CD4-positive, alpha-beta T cell (primary cell): Measurements from ENCODE around the gene ZNF581. TPM values are rescaled to one million over a fixed set of nuclear protein-coding genes. Genes with fewer than 3 reads are reported as not detected.

Experiments
- ATAC-seq: fragments of 200-7000 bp; cut with Tn5 transposase; one replicate; pipeline ENCODE4 v1.10.0; 2022; ENCODE audit warnings: mild to moderate bottlenecking; ENCODE audit not compliant: poor library complexity
- CTCF ChIA-PET: fragments of 350-600 bp; sonication (Branson Sonifier 250); formaldehyde crosslinking; loops from one replicate; lab custom pipeline; 2021; ENCODE audit warnings: antibody characterized with exemption, inconsistent platforms; lab: Charles Lee
- POLR2A ChIA-PET: fragments of 350-600 bp; sonication (Branson Sonifier 250); formaldehyde crosslinking; loops from one replicate; lab custom pipeline; 2021; ENCODE audit warnings: antibody characterized with exemption, inconsistent platforms; lab: Charles Lee
- DNase-seq, 14 experiments: peaks; one replicate each; pipeline ENCODE4 v3.0.0-alpha.2; 2013 to 2020; ENCODE audit warnings: mixed read lengths in 2 of 14
- H3K27ac ChIP-seq, 2 donors: one replicate each; pipeline versions ENCODE4 v1.5.1 to v1.7.0; 2013; ENCODE audit warnings: low read length in 2 of 2, low read depth in 1 of 2, mild to moderate bottlenecking in 1 of 2
- H3K27me3 ChIP-seq, 2 experiments: 1 replicate in 1 of 2; 2 replicates in 1 of 2; pipeline versions ENCODE4 v1.6.1 to v1.7.0; 2013; ENCODE audit warnings: low read length in 2 of 2, control low read depth in 1 of 2, mild to moderate bottlenecking in 1 of 2, moderate library complexity in 1 of 2; ENCODE audit not compliant: insufficient read depth in 2 of 2, control insufficient read depth in 1 of 2
- H3K36me3 ChIP-seq: one replicate; pipeline ENCODE4 v1.6.1; 2013; ENCODE audit warnings: low read length, control low read depth; ENCODE audit not compliant: insufficient read depth
- H3K4me1 ChIP-seq: one replicate; pipeline ENCODE4 v1.6.1; 2013; ENCODE audit warnings: low read length, control low read depth; ENCODE audit not compliant: insufficient read depth
- H3K4me3 ChIP-seq: one replicate; pipeline ENCODE4 v1.5.1; 2013; ENCODE audit warnings: mild to moderate bottlenecking, low read length, moderate library complexity
- H3K9me3 ChIP-seq, 2 experiments: 1 replicate in 1 of 2; 2 replicates in 1 of 2; pipeline versions ENCODE4 v1.6.1 to v1.7.0; 2013; ENCODE audit warnings: low read length in 2 of 2, mild to moderate bottlenecking in 2 of 2, control low read depth in 1 of 2, moderate library complexity in 1 of 2; ENCODE audit not compliant: control insufficient read depth in 1 of 2, insufficient read depth in 1 of 2
- H3K27ac Mint-ChIP-seq: one replicate; pipeline ENCODE4 v1.8.0; 2020; ENCODE audit warnings: mixed read lengths
- H3K27me3 Mint-ChIP-seq: one replicate; pipeline ENCODE4 v1.8.0; 2021; ENCODE audit warnings: mixed read lengths
- H3K36me3 Mint-ChIP-seq: one replicate; pipeline ENCODE4 v1.8.0; 2021; ENCODE audit warnings: low read depth, mixed read lengths
- H3K4me1 Mint-ChIP-seq: one replicate; pipeline ENCODE4 v1.8.0; 2021; ENCODE audit warnings: low read depth, mixed read lengths
- H3K4me3 Mint-ChIP-seq: one replicate; pipeline ENCODE4 v1.8.0; 2020; ENCODE audit warnings: mild to moderate bottlenecking, mixed read lengths
- H3K9me3 Mint-ChIP-seq: one replicate; pipeline ENCODE4 v1.8.0; 2020; ENCODE audit warnings: mixed read lengths
- intact Hi-C, 2 experiments: fragments of 100-400 bp; cut with DNase I in 1 of 2; cut with micrococcal nuclease in 1 of 2; formaldehyde crosslinking; loops; one replicate each; pipeline versions ENCODE4 v1.15.1 to v1.9.0; 2023 to 2025; cut with DNase I, micrococcal nuclease
- total RNA-seq, 174 experiments: library from RNA in 2 of 174; stranded (reverse) in 2 of 174; gene quantifications; one replicate each; pipeline ENCODE4 v1.2.3 and lab custom pipeline; 2021 to 2026
- TF ChIP-seq, protein P1 (sequence below): fragments of 200-600 bp; IDR thresholded peaks from one replicate; pipeline ENCODE4 v1.8.0; 2022; ENCODE audit warnings: antibody characterized with exemption, mild to moderate bottlenecking

ZNF581 gene
- total RNA-seq, 2 experiments from 2014 or later, result 23.1 to 24.7 TPM

DNA sequence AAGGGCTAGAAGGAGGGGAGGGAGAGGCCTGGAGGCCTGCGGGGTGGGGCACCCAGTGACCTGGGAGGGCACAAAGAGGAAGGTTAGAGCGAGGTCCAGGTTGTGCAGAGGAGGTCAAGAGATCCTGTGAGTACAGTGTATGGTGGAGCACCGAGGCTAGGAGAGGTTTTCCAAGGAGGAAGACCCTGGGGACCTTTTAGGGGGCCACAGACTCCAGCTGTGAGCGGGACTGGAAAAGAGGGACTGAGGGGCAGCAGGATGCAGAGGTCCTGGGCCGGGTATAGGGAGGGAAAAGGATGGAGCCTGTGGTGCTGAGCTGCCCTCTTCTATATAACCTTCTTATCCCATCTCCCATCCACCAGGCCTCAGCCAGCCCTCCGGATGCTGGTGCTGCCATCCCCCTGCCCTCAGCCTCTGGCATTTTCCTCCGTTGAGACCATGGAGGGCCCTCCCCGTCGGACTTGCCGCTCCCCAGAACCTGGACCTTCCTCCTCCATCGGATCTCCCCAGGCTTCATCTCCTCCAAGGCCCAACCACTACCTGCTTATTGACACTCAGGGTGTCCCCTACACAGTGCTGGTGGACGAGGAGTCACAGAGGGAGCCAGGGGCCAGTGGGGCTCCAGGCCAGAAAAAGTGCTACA lies 863 bp downstream of the ZNF581 start:
- peak overlapping the region; percentile 88 for H3K27ac Mint-ChIP-seq

GRCh38 chr19:55644842-55645511 lies 1.5 kb downstream of the ZNF581 start:
- H3K27ac Mint-ChIP-seq, result peak overlapping the region; percentile 36
- ATAC-seq (no peak), DNase-seq (no peak)
- peaks cover 16% of the 10 kb centered on the region for H3K36me3 Mint-ChIP-seq
- TF ChIP-seq, protein P1, sequence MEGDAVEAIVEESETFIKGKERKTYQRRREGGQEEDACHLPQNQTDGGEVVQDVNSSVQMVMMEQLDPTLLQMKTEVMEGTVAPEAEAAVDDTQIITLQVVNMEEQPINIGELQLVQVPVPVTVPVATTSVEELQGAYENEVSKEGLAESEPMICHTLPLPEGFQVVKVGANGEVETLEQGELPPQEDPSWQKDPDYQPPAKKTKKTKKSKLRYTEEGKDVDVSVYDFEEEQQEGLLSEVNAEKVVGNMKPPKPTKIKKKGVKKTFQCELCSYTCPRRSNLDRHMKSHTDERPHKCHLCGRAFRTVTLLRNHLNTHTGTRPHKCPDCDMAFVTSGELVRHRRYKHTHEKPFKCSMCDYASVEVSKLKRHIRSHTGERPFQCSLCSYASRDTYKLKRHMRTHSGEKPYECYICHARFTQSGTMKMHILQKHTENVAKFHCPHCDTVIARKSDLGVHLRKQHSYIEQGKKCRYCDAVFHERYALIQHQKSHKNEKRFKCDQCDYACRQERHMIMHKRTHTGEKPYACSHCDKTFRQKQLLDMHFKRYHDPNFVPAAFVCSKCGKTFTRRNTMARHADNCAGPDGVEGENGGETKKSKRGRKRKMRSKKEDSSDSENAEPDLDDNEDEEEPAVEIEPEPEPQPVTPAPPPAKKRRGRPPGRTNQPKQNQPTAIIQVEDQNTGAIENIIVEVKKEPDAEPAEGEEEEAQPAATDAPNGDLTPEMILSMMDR, result no peak
- Histone ChIP-seq H3K36me3 (peaks cover 12% of the 10 kb centered on the region), H3K27me3 (no peaks in the 10 kb centered on the region), H3K4me3 (no peak overlapping the region), H3K27ac (no peak overlapping the region), H3K9me3 (peaks cover 0 to 5% of the 10 kb centered on the region in 2 experiments), H3K4me1 (peaks cover 75% of the 10 kb centered on the region)
- ChIA-PET CTCF (no interaction called here), POLR2A (interaction anchor here (0.6 to 3.0 kb wide), 3 partner anchors 9 to 1486 kb away, joined by 4 to 24 read pairs (median 10); partner anchors contain the start of genes U2AF2 and ZNF784)
- no peaks in the 10 kb centered on the region for H3K9me3 Mint-ChIP-seq
- H3K27me3 Mint-ChIP-seq, result no peaks in the 10 kb centered on the region
- intact Hi-C loops, result loop anchor here (5.0 kb wide), 3 partner anchors 37 to 258 kb away; partner anchors contain the start of genes FIZ1 (in 1 of the 2) and RPL28 (in 1 of the 2)
- peak overlapping the region; percentile 89 for H3K4me3 Mint-ChIP-seq
- peaks cover 53% of the 10 kb centered on the region for H3K4me1 Mint-ChIP-seq

More for the DNA sequence above, 863 bp downstream of the ZNF581 start:
- no peak for DNase-seq
- no peak for ATAC-seq
- ChIA-PET CTCF (no interaction called here), POLR2A (interaction anchor here (1.5 to 3.0 kb wide), 4 partner anchors 8 to 38 kb away, joined by 3 to 24 read pairs (median 12); partner anchors contain the start of genes U2AF2, ZNF784 and ZNF865)
- H3K4me3 Mint-ChIP-seq, result peak overlapping the region; percentile 89
- Histone ChIP-seq H3K27ac (peak overlapping the region; percentile 71 to 78), H3K9me3 (peaks cover 0 to 5% of the 10 kb centered on the region in 2 experiments), H3K27me3 (no peaks in the 10 kb centered on the region), H3K4me3 (peak overlapping the region; percentile 78), H3K36me3 (peaks cover 12% of the 10 kb centered on the region), H3K4me1 (peaks cover 78% of the 10 kb centered on the region)
- no peaks in the 10 kb centered on the region for H3K9me3 Mint-ChIP-seq
- TF ChIP-seq, protein P1, result no peak
- peaks cover 50% of the 10 kb centered on the region for H3K4me1 Mint-ChIP-seq
- no peaks in the 10 kb centered on the region for H3K27me3 Mint-ChIP-seq
- H3K36me3 Mint-ChIP-seq, result peaks cover 16% of the 10 kb centered on the region
- intact Hi-C loops, result loop anchor here in 1 of 2 experiments (5.0 kb wide), 2 partner anchors 47 to 257 kb away; partner anchors contain the start of genes FIZ1 and RPL28

- ChIA-PET CTCF (interaction anchor here (0.6 kb wide), 1 partner anchor 12 kb away, joined by 3 read pairs; no protein-coding TSS in a partner anchor), POLR2A (interaction anchor here (0.6 to 2.0 kb wide), 4 partner anchors 9 to 1487 kb away, joined by 3 to 10 read pairs (median 4); partner anchors contain the start of genes U2AF2 and ZNF524)
- Histone ChIP-seq H3K4me1 (peaks cover 70% of the 10 kb centered on the region), H3K9me3 (peaks cover 0 to under 1% of the 10 kb centered on the region in 2 experiments), H3K36me3 (peaks cover 12% of the 10 kb centered on the region), H3K27ac (no peak overlapping the region), H3K4me3 (no peak overlapping the region), H3K27me3 (no peaks in the 10 kb centered on the region)
- Mint-ChIP-seq H3K4me1 (peaks cover 53% of the 10 kb centered on the region), H3K36me3 (peaks cover 16% of the 10 kb centered on the region), H3K27me3 (no peaks in the 10 kb centered on the region), H3K4me3 (peak overlapping the region; percentile 82), H3K27ac (peak overlapping the region; percentile 36), H3K9me3 (no peaks in the 10 kb centered on the region)
- DNase-seq (no peak), ATAC-seq (no peak)
- TF ChIP-seq, protein P1, result no peak
- intact Hi-C loops, result loop anchor here in 1 of 2 experiments (5.0 kb wide), 1 partner anchor 37 kb away; no protein-coding TSS in a partner anchor
Measured at GRCh38 chr19:55645512-55645881, 2.0 kb downstream of the ZNF581 start.
